Mesothelial cell of epicardium (in vitro differentiated cells): ENCODE measurements around the gene CLPTM1. TPM values are rescaled to one million over a fixed set of nuclear protein-coding genes. Genes with fewer than 3 reads are reported as not detected.

Source experiments
- DNase-seq, 2 experiments: peaks; one replicate each; pipeline ENCODE4 v3.0.0; 2021; ENCODE audit warnings: low spot score in 2 of 2; ENCODE audit not compliant: unreplicated experiment in 2 of 2
- H3K27ac Mint-ChIP-seq: 2 replicates; pipeline ENCODE4 v1.8.0; 2021; ENCODE audit warnings: mixed read lengths
- H3K27me3 Mint-ChIP-seq: 2 replicates; pipeline ENCODE4 v1.8.0; 2021; ENCODE audit warnings: low read depth, mixed read lengths
- H3K36me3 Mint-ChIP-seq: 2 replicates; pipeline ENCODE4 v1.8.0; 2021; ENCODE audit warnings: mixed read lengths
- H3K4me1 Mint-ChIP-seq: 2 replicates; pipeline ENCODE4 v1.8.0; 2021; ENCODE audit warnings: mixed read lengths
- H3K4me3 Mint-ChIP-seq: 2 replicates; pipeline ENCODE4 v1.8.0; 2021; ENCODE audit warnings: mild to moderate bottlenecking, moderate library complexity, mixed read lengths
- H3K9me3 Mint-ChIP-seq: 2 replicates; pipeline ENCODE4 v1.8.0; 2021; ENCODE audit warnings: mixed read lengths
- total RNA-seq: library from RNA; stranded (reverse); gene quantifications from 3 replicates; pipeline ENCODE4 v1.2.1, GENCODE V29; 2021
- TF ChIP-seq, protein P1 (sequence below): fragments of 200-600 bp; sonication (generic); IDR thresholded peaks from one replicate; pipeline ENCODE4 v1.5.0; 2021; ENCODE audit warnings: antibody characterized with exemption; ENCODE audit not compliant: unreplicated experiment

Gene CLPTM1
- total RNA-seq, 1 donor from 2014 or later = 85.6 TPM

DNA sequence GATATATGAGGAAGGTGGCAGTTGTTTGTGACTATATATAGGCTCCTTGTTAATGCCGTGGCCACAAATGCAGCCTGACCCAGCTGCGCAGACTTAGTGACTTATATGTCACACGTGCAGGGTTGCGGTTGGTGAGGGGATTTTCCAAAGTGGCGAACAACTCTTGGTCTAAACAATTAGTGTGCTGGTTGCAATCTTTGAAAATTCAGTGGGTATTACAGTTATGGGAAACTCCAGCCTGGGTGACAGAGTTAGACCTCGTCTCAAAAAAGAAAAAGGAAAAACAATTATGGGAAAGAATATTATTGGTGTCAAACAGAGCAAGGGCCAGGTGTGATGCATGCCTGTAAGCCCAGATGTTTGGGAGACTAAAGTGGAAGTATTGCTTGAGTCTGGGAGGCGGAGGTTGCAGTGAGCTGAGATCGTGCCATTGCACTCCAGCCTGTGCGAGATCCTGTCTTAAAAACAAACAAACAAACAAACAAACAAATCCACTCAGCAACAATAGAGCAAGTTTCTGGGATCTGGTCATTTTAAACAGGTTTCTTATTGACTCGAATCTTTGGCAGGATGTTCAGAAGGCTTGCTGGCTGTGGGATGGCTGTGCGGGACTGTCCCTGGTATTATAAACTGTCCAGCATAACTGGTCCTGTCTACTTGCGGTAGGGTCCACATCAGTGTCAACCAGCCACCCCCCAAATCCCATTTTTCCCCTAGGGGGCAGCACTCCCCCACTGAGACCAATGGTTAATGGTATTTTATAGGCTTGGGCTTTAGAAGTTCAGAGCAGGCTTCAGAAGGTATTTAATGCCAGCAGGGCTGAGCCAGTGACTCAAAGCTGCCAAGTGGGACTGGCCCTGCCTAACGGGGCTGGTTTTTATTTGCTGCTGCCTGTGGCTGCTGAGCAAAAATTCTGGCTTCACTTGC is 61.5 kb downstream of the CLPTM1 start:
- Mint-ChIP-seq H3K9me3 (no peaks in the 10 kb centered on the region), H3K27ac (no peak overlapping the region), H3K27me3 (no peaks in the 10 kb centered on the region), H3K4me3 (no peak overlapping the region), H3K4me1 (no peaks in the 10 kb centered on the region), H3K36me3 (peaks cover 2% of the 10 kb centered on the region)
- DNase-seq = peak in 1 of 2 experiments; percentile 71
- TF ChIP-seq, protein P1, sequence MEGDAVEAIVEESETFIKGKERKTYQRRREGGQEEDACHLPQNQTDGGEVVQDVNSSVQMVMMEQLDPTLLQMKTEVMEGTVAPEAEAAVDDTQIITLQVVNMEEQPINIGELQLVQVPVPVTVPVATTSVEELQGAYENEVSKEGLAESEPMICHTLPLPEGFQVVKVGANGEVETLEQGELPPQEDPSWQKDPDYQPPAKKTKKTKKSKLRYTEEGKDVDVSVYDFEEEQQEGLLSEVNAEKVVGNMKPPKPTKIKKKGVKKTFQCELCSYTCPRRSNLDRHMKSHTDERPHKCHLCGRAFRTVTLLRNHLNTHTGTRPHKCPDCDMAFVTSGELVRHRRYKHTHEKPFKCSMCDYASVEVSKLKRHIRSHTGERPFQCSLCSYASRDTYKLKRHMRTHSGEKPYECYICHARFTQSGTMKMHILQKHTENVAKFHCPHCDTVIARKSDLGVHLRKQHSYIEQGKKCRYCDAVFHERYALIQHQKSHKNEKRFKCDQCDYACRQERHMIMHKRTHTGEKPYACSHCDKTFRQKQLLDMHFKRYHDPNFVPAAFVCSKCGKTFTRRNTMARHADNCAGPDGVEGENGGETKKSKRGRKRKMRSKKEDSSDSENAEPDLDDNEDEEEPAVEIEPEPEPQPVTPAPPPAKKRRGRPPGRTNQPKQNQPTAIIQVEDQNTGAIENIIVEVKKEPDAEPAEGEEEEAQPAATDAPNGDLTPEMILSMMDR = peak; percentile 59

- Mint-ChIP-seq H3K9me3 (no peaks in the 10 kb centered on the region), H3K27me3 (no peaks in the 10 kb centered on the region), H3K4me3 (no peak overlapping the region), H3K36me3 (no peaks in the 10 kb centered on the region), H3K27ac (no peak overlapping the region), H3K4me1 (no peaks in the 10 kb centered on the region)
- TF ChIP-seq, protein P1 = no peak
- no peak for DNase-seq
Observed at GRCh38 chr19:45019187-45019586, 64.0 kb downstream of the CLPTM1 start.

- Mint-ChIP-seq H3K27me3 (no peaks in the 10 kb centered on the region), H3K27ac (no peak overlapping the region), H3K4me1 (no peaks in the 10 kb centered on the region), H3K4me3 (no peak overlapping the region), H3K36me3 (peaks cover 2% of the 10 kb centered on the region), H3K9me3 (no peaks in the 10 kb centered on the region)
- TF ChIP-seq, protein P1 = no peak
- DNase-seq = no peak
Observed at GRCh38 chr19:45020071-45020470, 64.9 kb downstream of the CLPTM1 start.

GRCh38 chr19:45021971-45022370 is 66.8 kb downstream of the CLPTM1 start:
- Mint-ChIP-seq H3K4me3 (no peak overlapping the region), H3K27ac (no peak overlapping the region), H3K4me1 (no peaks in the 10 kb centered on the region), H3K36me3 (peaks cover 2% of the 10 kb centered on the region), H3K27me3 (no peaks in the 10 kb centered on the region), H3K9me3 (no peaks in the 10 kb centered on the region)
- TF ChIP-seq, protein P1 = no peak
- DNase-seq = no peak

GRCh38 chr19:45023048-45023447 is 67.9 kb downstream of the CLPTM1 start:
- Mint-ChIP-seq H3K27me3 (no peaks in the 10 kb centered on the region), H3K9me3 (no peaks in the 10 kb centered on the region), H3K4me1 (no peaks in the 10 kb centered on the region), H3K36me3 (peaks cover 6% of the 10 kb centered on the region), H3K27ac (no peak overlapping the region), H3K4me3 (no peak overlapping the region)
- TF ChIP-seq, protein P1 = no peak
- DNase-seq = no peak
